A549 treated with Mapracorat at 1 μM for 4 hours (cell line): ENCODE results near the gene CXCR6. TPM values are rescaled to one million over a fixed set of nuclear protein-coding genes. Genes with fewer than 3 reads are reported as not detected.

Source experiments
- total RNA-seq: library from RNA; stranded (reverse); fragments of 200-300 nt; extraction: Qiagen RNA extraction; gene quantifications from 5 replicates; pipeline ENCODE4 v1.2.3, GENCODE V29; 2022

CXCR6 gene
- total RNA-seq: not detected in 5 replicates

DNA sequence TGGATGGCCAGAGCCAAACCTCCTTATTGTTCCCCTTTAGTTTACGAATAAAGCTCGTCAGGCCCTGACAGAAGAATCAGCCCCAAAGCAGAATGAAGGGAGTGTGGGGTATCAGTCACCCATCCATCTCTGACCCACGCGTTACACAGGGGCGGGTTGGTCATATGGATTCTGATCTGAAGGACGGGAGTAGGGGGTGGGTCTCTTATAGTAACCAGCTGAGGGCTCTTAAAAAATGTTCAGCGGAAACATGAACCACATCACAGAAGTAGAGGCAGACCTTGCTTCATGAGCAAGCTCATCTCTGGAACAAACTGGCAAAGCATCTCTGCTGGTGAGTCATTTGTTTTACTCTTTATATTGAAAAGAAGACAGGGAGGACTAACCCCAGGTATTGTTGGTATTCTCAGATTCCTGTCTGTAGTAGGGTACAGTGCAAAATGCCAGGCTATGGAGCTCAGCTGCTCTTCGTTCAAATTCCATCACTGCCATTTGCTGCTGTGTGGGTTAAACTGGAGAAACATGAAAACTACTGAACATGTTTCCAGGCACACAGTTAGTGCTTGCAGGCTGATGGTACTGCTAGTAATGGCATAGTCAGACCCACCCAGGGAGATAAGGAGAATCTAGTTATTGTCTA lies at the start of gene CXCR6:
Gene CXCR6 (plus strand): TSS at position 258 of the 640 bp plus-strand sequence. CDS start 3,018 bp downstream, outside the sequence.

DNA sequence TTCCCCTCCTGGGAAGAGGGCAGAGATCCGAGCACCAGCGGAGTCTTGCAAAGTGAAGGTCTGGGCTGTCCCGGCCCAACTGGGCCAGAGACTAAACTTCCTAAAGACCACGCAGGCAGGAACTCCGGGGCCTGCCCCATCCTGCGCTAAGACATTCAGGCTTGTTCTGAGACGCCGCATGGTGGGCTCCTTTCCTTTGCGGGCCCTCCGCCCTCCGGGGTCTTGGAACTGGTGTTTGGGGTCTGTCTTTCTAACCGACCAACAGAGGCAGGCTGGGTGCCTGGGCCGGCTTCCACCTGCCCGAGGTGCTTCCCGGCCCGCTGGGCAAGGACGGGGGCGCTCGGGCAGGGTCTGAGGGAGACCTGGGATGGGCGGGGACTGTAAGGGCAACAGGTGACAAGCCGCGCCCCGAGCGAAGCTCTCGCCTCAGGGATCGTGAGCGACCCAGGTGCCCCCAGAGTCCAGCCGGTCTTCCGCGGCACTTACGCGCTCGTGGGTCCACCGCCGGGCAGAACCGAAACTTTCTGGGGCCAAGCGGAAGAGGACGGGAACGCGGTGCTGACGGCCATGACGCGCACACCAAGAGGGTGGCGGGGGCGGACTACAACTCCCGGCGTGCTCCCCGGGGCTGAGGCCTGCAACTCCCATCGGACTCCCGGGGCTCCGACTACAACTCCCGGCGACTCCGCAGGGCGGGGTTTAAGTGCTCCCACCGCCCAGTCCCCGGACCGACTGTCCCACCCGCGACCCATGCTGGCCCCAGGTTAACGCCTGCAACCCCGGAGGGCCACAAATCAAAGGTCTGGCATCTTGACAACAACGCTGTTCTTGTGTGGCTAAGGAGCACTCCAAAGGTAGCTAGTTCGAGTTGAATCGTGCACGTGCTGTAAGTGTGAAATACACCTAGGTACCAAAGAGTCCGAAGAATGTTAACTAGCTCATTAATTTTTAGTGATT lies 52.2 kb downstream of the CXCR6 start, which contains the start of gene FYCO1:
Gene FYCO1 (minus strand): TSS at position 589 of the 957 bp plus-strand sequence. CDS start 10,914 bp downstream, outside the sequence.

Other genes starting within 250 kb of the CXCR6 start
- gene SLC6A20, start 146.9 kb upstream of the CXCR6 start, total RNA-seq: 0.02 TPM in 1 of 5 replicates, not detected in the others
- gene LZTFL1, start 101.3 kb upstream of the CXCR6 start, total RNA-seq: 12.7 to 18.3 TPM (median 17.5 TPM) in 5 replicates
- not detected in 5 replicates for gene CCR9, start 56.9 kb upstream of the CXCR6 start, total RNA-seq
- 4.5 to 5.7 TPM (median 4.9 TPM) in 5 replicates for gene FYCO1, start 52.4 kb downstream of the CXCR6 start, total RNA-seq
- not detected in 5 replicates for gene XCR1, start 84.0 kb downstream of the CXCR6 start, total RNA-seq